ENCODE measurements around the gene AMH. TPM values are rescaled to one million over a fixed set of nuclear protein-coding genes. Genes with fewer than 3 reads are reported as not detected.
"Not testable (repeated sequence)": the region's sequence is repeated elsewhere in the genome, so short reads cannot be mapped to it uniquely, and the experiment has no call there.

Gene AMH
- total RNA-seq, 4 donors from 2014 or later = 0.59 to 5.4 (median 2.1) TPM; not detected in 1

GRCh38 chr19:2276429-2276986 is 27.4 kb downstream of the AMH start:
- Histone ChIP-seq H3K9me3 (no peaks in the 10 kb centered on the region), H3K27me3 (no peaks in the 10 kb centered on the region), H3K4me3 (no peak overlapping the region), H3K36me3 (peaks cover 0 to 34% (median 14%) of the 10 kb centered on the region in 3 donors), H3K4me1 (peaks cover 0 to 67% (median 38%) of the 10 kb centered on the region in 4 donors), H3K27ac (peak overlapping the region in 2 of 4 donors; percentile 17 to 55)
- TF ChIP-seq EP300 (IDR thresholded peaks at IDR 0.05) = no peak
- TF ChIP-seq POLR2A (IDR thresholded peaks at IDR 0.05) = no peak
- TF ChIP-seq CTCF (IDR thresholded peaks at IDR 0.05) = no peak
- DNase-seq (ENCODE audit: low spot score in 2 of 2) = no peak
- 84 to 90% methylated on average over 25 to 28 of the region's 28 CpGs for WGBS, 2 donors

GRCh38 chr19:2277138-2277537 is 28.0 kb downstream of the AMH start:
- Histone ChIP-seq H3K27me3 (no peaks in the 10 kb centered on the region), H3K9me3 (no peaks in the 10 kb centered on the region), H3K4me1 (peaks cover 0 to 67% (median 38%) of the 10 kb centered on the region in 4 donors), H3K27ac (no peak overlapping the region), H3K4me3 (no peak overlapping the region), H3K36me3 (peaks cover 0 to 29% (median 8%) of the 10 kb centered on the region in 3 donors)
- no peak for TF ChIP-seq CTCF (IDR thresholded peaks at IDR 0.05)
- TF ChIP-seq POLR2A (IDR thresholded peaks at IDR 0.05) = no peak
- no peak for TF ChIP-seq EP300 (IDR thresholded peaks at IDR 0.05)
- WGBS, 2 donors = 79 to 81% methylated on average over 9 of the region's 9 CpGs
- DNase-seq (ENCODE audit: low spot score in 2 of 2) = no peak

- Histone ChIP-seq H3K9me3 (no peaks in the 10 kb centered on the region), H3K27ac (no peak overlapping the region), H3K4me1 (peaks cover 0 to 61% (median 29%) of the 10 kb centered on the region in 4 donors), H3K36me3 (peaks cover 0 to 19% (median 0%) of the 10 kb centered on the region in 3 donors), H3K27me3 (no peaks in the 10 kb centered on the region), H3K4me3 (no peak overlapping the region)
- TF ChIP-seq CTCF (IDR thresholded peaks at IDR 0.05) (no peak), POLR2A (IDR thresholded peaks at IDR 0.05) (no peak), EP300 (IDR thresholded peaks at IDR 0.05) (no peak)
- WGBS, 2 donors = 84 to 85% methylated on average over 22 to 30 of the region's 33 CpGs
- DNase-seq (ENCODE audit: low spot score in 2 of 2) = no peak
These were observed 29.5 kb downstream of the AMH start for GRCh38 chr19:2278459-2279158.

GRCh38 chr19:2280633-2281264 is 31.6 kb downstream of the AMH start:
- Histone ChIP-seq H3K27me3 (no peaks in the 10 kb centered on the region), H3K27ac (no peak overlapping the region), H3K4me1 (peaks cover 0 to 41% (median 19%) of the 10 kb centered on the region in 4 donors), H3K9me3 (no peaks in the 10 kb centered on the region), H3K36me3 (peaks cover 0 to 12% (median 0%) of the 10 kb centered on the region in 3 donors), H3K4me3 (no peak overlapping the region)
- DNase-seq (ENCODE audit: low spot score in 2 of 2) = no peak
- 61 to 68% methylated on average over 26 of the region's 26 CpGs for WGBS, 2 donors
- no peak for TF ChIP-seq EP300 (IDR thresholded peaks at IDR 0.05)
- TF ChIP-seq CTCF (IDR thresholded peaks at IDR 0.05) = no peak
- TF ChIP-seq POLR2A (IDR thresholded peaks at IDR 0.05) = no peak

GRCh38 chr19:2281265-2282061 is 32.3 kb downstream of the AMH start:
- Histone ChIP-seq H3K4me3 (peak overlapping the region; percentile 4 to 44 (median 24)), H3K27ac (peak overlapping the region in 3 of 4 donors; percentile 42 to 75 (median 64))
- 30% methylated on average over 8 of the region's 16 CpGs for WGBS, 2 donors

More at GRCh38 chr19:2281265-2282061, 32.3 kb downstream of the AMH start:
- not testable (repeated sequence) for H3K36me3 ChIP-seq; DNase-seq (ENCODE audit: low spot score in 2 of 2); H3K27me3 ChIP-seq; H3K9me3 ChIP-seq
- peaks cover 0 to 34% (median 14%) of the 10 kb centered on the region in 4 donors for H3K4me1 ChIP-seq

Data from tibial nerve (tissue), 4 donors.